PC-9 (cell line): ENCODE results near the gene GGNBP2.

Source experiments
- CTCF ChIP-seq: fragments of 200-600 bp; sonication (generic); conservative IDR thresholded peaks from 2 replicates; pipeline ENCODE4 v1.6.1; 2017; ENCODE audit warnings: mixed run types, antibody characterized with exemption, mild to moderate bottlenecking, moderate library complexity
- EZH2 ChIP-seq: fragments of 200-600 bp; sonication (generic); IDR thresholded peaks from 2 replicates; pipeline ENCODE4 v1.8.0; 2017; ENCODE audit warnings: antibody characterized with exemption, low read depth

DNA sequence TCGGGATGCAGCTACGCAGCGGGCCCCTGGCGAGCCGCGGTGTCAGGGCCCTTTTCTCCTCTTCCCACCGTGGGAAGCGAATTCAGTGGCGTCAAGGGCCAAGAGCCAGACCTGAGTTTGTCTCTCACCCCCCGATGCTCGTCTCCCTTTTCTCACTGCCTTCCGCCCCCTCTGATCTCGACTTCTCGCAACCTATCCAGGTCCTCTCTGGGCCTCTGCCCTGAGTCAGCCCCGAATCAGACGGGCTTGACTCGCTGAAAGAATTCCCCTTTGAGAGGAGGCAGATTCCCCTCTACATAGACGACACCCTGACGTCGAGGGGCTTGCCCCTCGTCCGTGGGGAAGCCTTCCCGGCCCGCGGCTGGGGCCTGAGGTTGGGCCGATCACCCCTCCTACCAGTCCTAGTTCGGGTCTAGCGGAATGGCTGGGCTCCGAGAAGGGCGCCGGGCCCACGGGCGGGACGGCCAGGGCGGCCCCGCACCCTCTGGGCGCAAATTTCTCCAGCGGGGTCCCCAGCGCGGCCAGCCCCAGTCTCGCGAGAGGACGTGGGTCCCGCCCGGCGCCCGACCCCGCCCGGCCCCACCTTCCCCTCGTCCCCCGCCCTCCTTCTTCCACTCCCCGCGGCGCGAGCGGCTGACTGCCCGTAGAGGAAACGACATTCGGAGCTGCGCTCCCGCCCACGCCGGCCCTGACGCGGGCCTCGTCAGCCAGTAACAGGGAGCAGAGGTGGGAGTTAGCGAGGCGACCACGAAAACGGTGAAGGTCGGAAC lies at the start of gene GGNBP2:
- TF ChIP-seq EZH2 (no peak), CTCF (no peak)
